ENCODE results near the gene TAS1R3. TPM values are rescaled to one million over a fixed set of nuclear protein-coding genes. Genes with fewer than 3 reads are reported as not detected.

Gene TAS1R3
- total RNA-seq, 2 donors from 2014 or later = 0.09 TPM; not detected in 1

GRCh38 chr1:1373815-1374588 is 42.9 kb downstream of the TAS1R3 start:
- intact Hi-C loops (cut with DNase I) = loop anchor here in 1 of 2 donors (10.0 kb wide), 1 partner anchor 131 kb away; no protein-coding TSS in a partner anchor

GRCh38 chr1:1374589-1374928 is 43.5 kb downstream of the TAS1R3 start:
- DNase-seq (ENCODE audit: low spot score) = no peak
- intact Hi-C loops (cut with DNase I) = loop anchor here in 1 of 2 donors (10.0 kb wide), 1 partner anchor 130 kb away; no protein-coding TSS in a partner anchor

More at GRCh38 chr1:1373815-1374588, 42.9 kb downstream of the TAS1R3 start:
- peak; percentile 80 for DNase-seq (ENCODE audit: low spot score)

GRCh38 chr1:1374929-1375662 is 44.0 kb downstream of the TAS1R3 start, which contains the start of gene AURKAIP1:
TSS of gene AURKAIP1 (minus strand) at chr1:1375207. CDS start at chr1:1374756, 451 bp downstream.
- intact Hi-C loops (cut with DNase I) = loop anchor here in 1 of 2 donors (10.0 kb wide), 1 partner anchor 130 kb away; no protein-coding TSS in a partner anchor
- DNase-seq (ENCODE audit: low spot score) = peak; percentile 99

GRCh38 chr1:1376551-1377226 is 45.6 kb downstream of the TAS1R3 start:
- peak; percentile 72 for DNase-seq (ENCODE audit: low spot score)
- intact Hi-C loops (cut with DNase I) = loop anchor here in 1 of 2 donors (10.0 kb wide), 1 partner anchor 128 kb away; no protein-coding TSS in a partner anchor

GRCh38 chr1:1377540-1378205 is 46.6 kb downstream of the TAS1R3 start:
- DNase-seq (ENCODE audit: low spot score) = no peak
- intact Hi-C loops (cut with DNase I) = loop anchor here in 1 of 2 donors (10.0 kb wide), 1 partner anchor 127 kb away; no protein-coding TSS in a partner anchor

- intact Hi-C loops (cut with DNase I) = no loop called here
Observed at GRCh38 chr1:1380860-1381259, 49.8 kb downstream of the TAS1R3 start.

GRCh38 chr1:1381294-1381693 is 50.2 kb downstream of the TAS1R3 start:
- peak; percentile 63 for DNase-seq (ENCODE audit: low spot score)
- intact Hi-C loops (cut with DNase I) = no loop called here

More at GRCh38 chr1:1380860-1381259, 49.8 kb downstream of the TAS1R3 start:
- no peak for DNase-seq (ENCODE audit: low spot score)

Small RNA genes lying within 50 kb of the gene (microRNA-seq; reads per million reads assigned to microRNA genes)
- gene MIR6726 (ENCODE audit: borderline microRNAs expressed in 2 of 2) = 0.65 to 1.6 reads per million in 2 donors
- 0 to 0.26 reads per million in 2 donors for gene MIR6727 (ENCODE audit: borderline microRNAs expressed in 2 of 2)
- 0.26 to 0.32 reads per million in 2 donors for gene MIR6808 (ENCODE audit: borderline microRNAs expressed in 2 of 2)

Other genes with a start within 250 kb of the TAS1R3 start
- 1 to 10 TPM; 6.7 to 7.4 TPM for gene C1orf159, start 215.2 kb upstream of the TAS1R3 start, total RNA-seq
- gene TTLL10, start 157.4 kb upstream of the TAS1R3 start, total RNA-seq = under 1 TPM in 1 of 2 donors, not detected in 1; 0.19 TPM
- under 1 TPM; 0.33 to 0.93 TPM for gene TNFRSF18, start 124.7 kb upstream of the TAS1R3 start, total RNA-seq
- 1 to 10 TPM; 2.0 to 2.8 TPM for gene TNFRSF4, start 117.1 kb upstream of the TAS1R3 start, total RNA-seq
- gene SDF4, start 99.3 kb upstream of the TAS1R3 start, total RNA-seq = 100 to 1,000 TPM; 121 to 151 TPM
- 10 to 100 TPM in 1 of 2 donors, 1 to 10 TPM in 1; 9.9 to 10.3 TPM for gene B3GALT6, start 99.0 kb upstream of the TAS1R3 start, total RNA-seq
- 1 to 10 TPM; 1.9 to 4.1 TPM for gene C1QTNF12, start 84.6 kb upstream of the TAS1R3 start, total RNA-seq
- gene UBE2J2, start 57.4 kb upstream of the TAS1R3 start, total RNA-seq = 10 to 100 TPM; 29.0 to 32.0 TPM
- gene SCNN1D, start 50.8 kb upstream of the TAS1R3 start, total RNA-seq = 1 to 10 TPM; 1.8 to 6.1 TPM
- gene ACAP3, start 23.4 kb upstream of the TAS1R3 start, total RNA-seq = 10 to 100 TPM; 40.9 to 50.9 TPM
- gene PUSL1, start 22.7 kb upstream of the TAS1R3 start, total RNA-seq = 10 to 100 TPM in 1 of 2 donors, 1 to 10 TPM in 1; 8.3 to 10.5 TPM
- gene INTS11, start 6.6 kb upstream of the TAS1R3 start, total RNA-seq = 10 to 100 TPM; 61.8 to 65.6 TPM
- 10 to 100 TPM; 11.6 to 14.1 TPM for gene CPTP, start 6.5 kb upstream of the TAS1R3 start, total RNA-seq
- 10 to 100 TPM; 45.9 to 61.9 TPM for gene DVL1, start 18.1 kb downstream of the TAS1R3 start, total RNA-seq
- 100 to 1,000 TPM; 104 to 174 TPM for gene MXRA8, start 27.3 kb downstream of the TAS1R3 start, total RNA-seq
- gene AURKAIP1, start 43.9 kb downstream of the TAS1R3 start, total RNA-seq = 10 to 100 TPM; 70.9 to 78.8 TPM
- 100 to 1,000 TPM; 102 to 109 TPM for gene CCNL2, start 68.1 kb downstream of the TAS1R3 start, total RNA-seq
- 10 to 100 TPM; 69.7 to 75.0 TPM for gene MRPL20, start 76.0 kb downstream of the TAS1R3 start, total RNA-seq
- 1 to 10 TPM; 2.4 to 7.4 TPM for gene ANKRD65, start 90.0 kb downstream of the TAS1R3 start, total RNA-seq
- 10 to 100 TPM; 59.8 to 67.7 TPM for gene VWA1, start 104.4 kb downstream of the TAS1R3 start, total RNA-seq
- under 1 TPM; 0.14 to 0.83 TPM for gene ATAD3C, start 118.4 kb downstream of the TAS1R3 start, total RNA-seq
- gene ATAD3B, start 140.5 kb downstream of the TAS1R3 start, total RNA-seq = 10 to 100 TPM in 1 of 2 donors, 1 to 10 TPM in 1; 8.5 to 13.1 TPM
- gene ATAD3A, start 180.9 kb downstream of the TAS1R3 start, total RNA-seq = 10 to 100 TPM; 12.2 to 14.2 TPM
- gene TMEM240, start 209.3 kb downstream of the TAS1R3 start, total RNA-seq = 1 to 10 TPM; 3.9 to 7.8 TPM
- 10 to 100 TPM; 60.7 to 66.0 TPM for gene SSU72, start 243.6 kb downstream of the TAS1R3 start, total RNA-seq